PFSK-1 (cell line): ENCODE results near the gene ABCC3.

Experiments
- POLR2AphosphoS5 ChIP-seq: IDR thresholded peaks from 2 replicates; pipeline ENCODE4 v1.6.1; 2012; ENCODE audit warnings: low read depth, mild to moderate bottlenecking, control low read depth, low read length, moderate library complexity
- REST ChIP-seq, 2 experiments: IDR thresholded peaks; 2 replicates each; pipeline versions ENCODE4 v1.6.1 to v1.8.0; 2011 to 2012; ENCODE audit warnings: low read depth in 2 of 2, low read length in 2 of 2, control low read depth in 1 of 2, inconsistent platforms in 1 of 2, mild to moderate bottlenecking in 1 of 2, moderate library complexity in 1 of 2; ENCODE audit not compliant: insufficient read depth in 1 of 2
- SIN3A ChIP-seq: IDR thresholded peaks from 2 replicates; pipeline ENCODE4 v1.6.1; 2012; ENCODE audit warnings: mild to moderate bottlenecking, low read length, moderate library complexity, borderline replicate concordance; ENCODE audit not compliant: insufficient read depth
- TAF1 ChIP-seq: IDR thresholded peaks from 2 replicates; pipeline ENCODE4 v1.6.1; 2012; ENCODE audit warnings: low read length, control low read depth, borderline replicate concordance; ENCODE audit not compliant: insufficient read depth

DNA sequence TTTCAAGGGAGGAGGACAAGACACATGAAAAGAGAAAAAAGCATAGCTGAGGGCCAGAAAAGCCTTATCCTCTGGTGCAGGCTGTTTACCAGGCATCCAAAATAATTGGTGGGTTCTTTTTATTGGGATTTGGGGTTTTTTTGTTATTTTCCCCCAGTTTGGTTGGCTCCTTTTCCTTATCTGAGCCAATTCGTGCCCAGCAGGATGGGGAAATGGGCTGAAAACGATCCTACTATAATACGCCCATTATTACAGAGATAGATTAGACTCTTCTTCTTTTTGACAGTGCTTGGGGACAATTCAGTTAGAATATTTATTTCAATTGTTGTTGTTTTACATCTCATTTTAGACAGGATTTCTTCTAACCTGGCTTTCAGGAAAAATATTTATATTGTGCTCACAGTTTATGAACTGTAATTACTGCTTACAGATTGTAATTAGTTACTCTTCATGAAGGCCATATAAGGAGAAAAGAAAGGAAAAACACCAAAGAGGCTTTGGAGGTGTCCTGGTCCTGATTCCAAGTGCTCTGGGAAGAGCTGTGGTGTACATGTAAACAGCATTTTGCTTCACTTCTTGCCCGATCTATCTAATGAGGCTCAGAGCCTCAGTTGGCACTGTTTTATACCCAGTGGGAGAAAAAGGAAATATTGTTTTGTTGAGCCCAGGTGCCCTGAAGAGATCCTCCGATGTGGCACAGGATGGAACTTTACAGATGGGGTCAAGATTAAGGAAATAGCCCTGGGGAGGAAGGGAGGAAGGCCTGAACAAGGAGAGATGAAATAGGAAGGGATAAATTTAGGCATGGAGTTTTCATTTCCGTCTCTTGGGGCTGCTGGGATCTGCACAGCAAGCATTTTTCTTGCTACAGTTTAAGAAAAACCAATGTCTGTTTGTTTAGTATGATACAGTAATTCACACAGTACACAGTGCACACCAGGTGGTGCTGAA lies 73.6 kb downstream of the ABCC3 start:
- TF ChIP-seq POLR2AphosphoS5 (no peak), TAF1 (no peak), REST (IDR thresholded peaks at IDR 0.05; ENCODE audit: insufficient read depth in 1 of 2, low read depth in 2 of 2, low read length in 2 of 2) (no peak), SIN3A (no peak)
